ENCODE data around the gene MRPL22. TPM values are rescaled to one million over a fixed set of nuclear protein-coding genes. Genes with fewer than 3 reads are reported as not detected.
"Not testable (repeated sequence)": the region's sequence is repeated elsewhere in the genome, so short reads cannot be mapped to it uniquely, and the experiment has no call there.

Gene MRPL22
- total RNA-seq, 2 donors from 2014 or later = 25.4 to 30.1 TPM

DNA sequence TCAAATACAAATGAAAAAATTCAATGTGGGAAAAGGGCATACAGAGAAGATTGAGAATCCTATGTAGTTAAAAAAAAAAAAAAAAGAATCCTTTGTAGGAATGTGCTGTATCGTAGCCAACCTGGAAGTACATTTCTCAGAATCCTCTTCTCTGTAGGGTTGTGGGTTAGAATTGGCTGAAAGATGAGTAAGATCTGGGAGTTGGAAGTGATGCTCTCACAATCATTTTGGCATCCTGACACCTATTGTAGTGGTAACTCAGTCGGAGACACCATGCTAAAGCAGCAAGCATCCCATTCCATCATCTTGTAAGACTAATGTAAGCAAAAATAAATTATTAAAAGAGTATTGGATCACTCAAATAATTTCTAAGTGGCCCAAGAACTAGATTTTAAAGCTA, 30.6 kb downstream of the MRPL22 start:
- Histone ChIP-seq H3K4me3 (no peak overlapping the region), H3K27ac (no peak overlapping the region), H3K36me3 (peaks cover 21% of the 10 kb centered on the region), H3K4me1 (no peaks in the 10 kb centered on the region), H3K27me3 (no peaks in the 10 kb centered on the region), H3K9me3 (no peaks in the 10 kb centered on the region)
- DNase-seq (ENCODE audit: low spot score) = no peak
- TF ChIP-seq, protein P1, sequence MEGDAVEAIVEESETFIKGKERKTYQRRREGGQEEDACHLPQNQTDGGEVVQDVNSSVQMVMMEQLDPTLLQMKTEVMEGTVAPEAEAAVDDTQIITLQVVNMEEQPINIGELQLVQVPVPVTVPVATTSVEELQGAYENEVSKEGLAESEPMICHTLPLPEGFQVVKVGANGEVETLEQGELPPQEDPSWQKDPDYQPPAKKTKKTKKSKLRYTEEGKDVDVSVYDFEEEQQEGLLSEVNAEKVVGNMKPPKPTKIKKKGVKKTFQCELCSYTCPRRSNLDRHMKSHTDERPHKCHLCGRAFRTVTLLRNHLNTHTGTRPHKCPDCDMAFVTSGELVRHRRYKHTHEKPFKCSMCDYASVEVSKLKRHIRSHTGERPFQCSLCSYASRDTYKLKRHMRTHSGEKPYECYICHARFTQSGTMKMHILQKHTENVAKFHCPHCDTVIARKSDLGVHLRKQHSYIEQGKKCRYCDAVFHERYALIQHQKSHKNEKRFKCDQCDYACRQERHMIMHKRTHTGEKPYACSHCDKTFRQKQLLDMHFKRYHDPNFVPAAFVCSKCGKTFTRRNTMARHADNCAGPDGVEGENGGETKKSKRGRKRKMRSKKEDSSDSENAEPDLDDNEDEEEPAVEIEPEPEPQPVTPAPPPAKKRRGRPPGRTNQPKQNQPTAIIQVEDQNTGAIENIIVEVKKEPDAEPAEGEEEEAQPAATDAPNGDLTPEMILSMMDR (IDR thresholded peaks at IDR 0.05) = no peak

DNA sequence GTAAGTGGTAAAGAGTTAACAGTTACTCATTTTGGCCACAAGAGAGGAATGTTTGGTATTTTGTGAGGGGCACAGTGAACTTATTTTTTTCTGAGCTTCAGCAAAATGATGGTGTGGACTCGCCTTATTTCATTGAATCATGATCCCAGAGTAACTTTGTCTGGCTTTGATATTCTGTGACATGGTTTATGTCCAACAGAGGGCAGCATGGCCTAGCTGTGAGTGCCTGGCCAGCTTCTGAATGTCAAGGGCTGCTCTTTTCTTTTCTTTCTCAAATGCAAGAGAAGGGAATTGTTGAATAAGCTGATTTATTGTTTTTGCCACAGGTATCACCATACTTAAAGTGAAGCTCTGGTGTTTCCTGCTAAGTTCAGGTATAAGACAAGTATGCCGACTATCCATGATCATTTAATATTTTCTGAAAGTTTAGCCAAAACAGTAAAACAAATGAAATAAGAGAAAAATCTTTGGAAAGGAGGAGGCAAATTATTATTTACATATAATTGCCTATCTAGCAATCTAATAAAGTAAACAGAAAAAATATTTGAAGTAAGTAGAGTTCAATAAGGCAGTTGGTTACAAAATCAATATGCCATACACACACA, 31.7 kb downstream of the MRPL22 start:
- Histone ChIP-seq H3K27ac (peak overlapping the region in 1 of 2 donors; percentile 29), H3K4me1 (no peaks in the 10 kb centered on the region), H3K4me3 (no peak overlapping the region), H3K36me3 (peaks cover 11% of the 10 kb centered on the region), H3K9me3 (no peaks in the 10 kb centered on the region), H3K27me3 (no peaks in the 10 kb centered on the region)
- TF ChIP-seq, protein P1 (IDR thresholded peaks at IDR 0.05) = peak; percentile 33 to 70
- no peak for DNase-seq (ENCODE audit: low spot score)

DNA sequence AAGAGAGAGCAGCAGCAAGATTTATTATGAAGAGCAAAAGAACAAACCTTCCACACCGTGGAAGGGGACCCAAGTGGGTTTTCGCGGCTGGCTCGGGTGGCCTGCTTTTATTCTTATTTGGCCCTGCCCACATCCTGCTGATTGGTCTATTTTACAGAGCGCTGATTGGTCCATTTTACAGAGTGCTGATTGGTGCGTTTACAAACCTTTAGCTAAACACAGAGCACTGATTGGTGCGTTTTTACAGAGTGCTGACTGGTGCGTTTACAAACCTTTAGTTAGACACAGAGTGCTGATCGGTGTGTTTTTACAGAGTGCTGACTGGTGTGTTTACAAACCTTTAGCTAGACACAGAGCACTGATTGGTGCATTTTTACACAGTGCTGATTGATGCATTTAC, 35.2 kb downstream of the MRPL22 start:
- H3K27me3 ChIP-seq; H3K36me3 ChIP-seq; H3K27ac ChIP-seq; H3K4me1 ChIP-seq; DNase-seq (ENCODE audit: low spot score); H3K9me3 ChIP-seq; H3K4me3 ChIP-seq: not testable (repeated sequence)

DNA sequence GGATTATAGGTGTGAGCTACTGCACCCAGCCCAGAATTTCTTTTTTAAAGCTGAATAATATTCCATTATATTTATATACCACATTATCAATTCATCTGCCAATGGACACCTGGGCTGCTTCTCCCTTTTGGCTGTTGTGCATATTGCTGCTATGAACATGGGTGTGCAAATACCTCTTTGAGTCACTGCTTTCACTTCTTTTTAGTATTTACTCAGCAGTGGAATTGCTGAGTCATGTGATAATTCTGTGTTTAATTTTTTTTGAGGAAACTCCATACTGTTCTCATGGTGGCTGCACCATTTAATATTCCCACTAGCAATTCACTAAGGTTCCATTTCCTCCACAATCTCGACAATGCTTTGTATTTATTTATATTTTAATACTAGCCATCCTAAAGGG, 36.5 kb downstream of the MRPL22 start:
- H3K4me3 ChIP-seq = no peak overlapping the region
- DNase-seq (ENCODE audit: low spot score) = no peak
- no peaks in the 10 kb centered on the region for H3K36me3 ChIP-seq
- no peaks in the 10 kb centered on the region for H3K27me3 ChIP-seq
- H3K27ac ChIP-seq = no peak overlapping the region
- TF ChIP-seq, protein P1 (IDR thresholded peaks at IDR 0.05) = no peak
- no peaks in the 10 kb centered on the region for H3K9me3 ChIP-seq
- no peaks in the 10 kb centered on the region for H3K4me1 ChIP-seq

- not testable (repeated sequence) for H3K36me3 ChIP-seq; H3K27ac ChIP-seq; H3K4me3 ChIP-seq; H3K27me3 ChIP-seq; DNase-seq (ENCODE audit: low spot score); H3K4me1 ChIP-seq; H3K9me3 ChIP-seq
These were observed 37.4 kb downstream of the MRPL22 start for GRCh38 chr5:154978294-154978693.

DNA sequence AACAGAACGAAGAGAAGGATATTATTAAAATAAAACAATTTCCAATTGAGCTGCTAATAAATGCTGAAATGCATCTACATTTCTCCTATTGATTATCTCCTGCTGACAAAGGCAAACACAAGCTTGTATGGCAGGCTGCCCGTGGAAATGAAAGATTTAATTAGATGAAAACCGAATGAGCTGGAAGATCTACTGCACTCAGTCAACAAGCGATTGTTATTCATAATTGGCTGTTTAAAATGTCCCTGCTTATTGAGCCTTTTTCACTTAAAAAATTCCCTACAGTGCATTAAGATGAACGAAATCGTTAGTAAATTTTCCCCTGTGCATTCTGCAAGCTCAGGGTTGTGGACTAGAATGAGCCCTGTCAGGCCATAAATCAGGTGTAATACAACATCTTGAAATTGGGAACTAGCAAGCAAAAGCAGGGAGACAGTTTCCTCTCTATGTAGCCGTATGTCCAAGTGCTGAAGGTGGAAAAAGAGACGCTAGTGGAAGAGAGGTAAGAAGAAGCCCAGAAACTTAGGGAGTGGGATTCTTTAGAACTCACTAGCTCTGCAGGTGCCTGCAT, 44.2 kb downstream of the MRPL22 start:
- Histone ChIP-seq H3K4me1 (no peaks in the 10 kb centered on the region), H3K4me3 (no peak overlapping the region), H3K36me3 (no peaks in the 10 kb centered on the region), H3K27me3 (no peaks in the 10 kb centered on the region), H3K9me3 (no peaks in the 10 kb centered on the region), H3K27ac (no peak overlapping the region)
- DNase-seq (ENCODE audit: low spot score) = no peak
- TF ChIP-seq, protein P1 (IDR thresholded peaks at IDR 0.05) = no peak

DNA sequence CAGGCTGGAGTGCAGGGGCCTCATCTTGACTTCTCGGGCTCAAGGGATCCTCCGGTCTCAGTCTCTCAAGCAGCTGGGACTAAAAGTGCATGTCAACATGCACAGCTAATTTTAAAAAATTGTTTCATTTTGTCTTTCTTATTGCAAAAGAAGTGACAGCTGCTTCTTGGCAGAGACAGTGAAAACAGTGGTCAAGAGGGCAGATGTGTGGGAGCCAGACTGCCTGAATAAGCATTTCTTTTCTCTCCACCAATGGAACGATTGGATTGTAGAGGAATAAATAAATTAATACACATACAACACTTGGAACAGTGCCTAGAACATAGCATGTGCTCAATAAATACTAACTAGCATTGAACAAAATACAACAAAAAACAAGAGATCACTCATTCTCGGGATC, 45.3 kb downstream of the MRPL22 start:
- Histone ChIP-seq H3K4me1 (no peaks in the 10 kb centered on the region), H3K27ac (no peak overlapping the region), H3K27me3 (no peaks in the 10 kb centered on the region), H3K36me3 (no peaks in the 10 kb centered on the region), H3K9me3 (no peaks in the 10 kb centered on the region), H3K4me3 (no peak overlapping the region)
- DNase-seq (ENCODE audit: low spot score) = no peak
- TF ChIP-seq, protein P1 (IDR thresholded peaks at IDR 0.05) = no peak

Measured in right atrium auricular region (tissue), 2 donors.